Measurements from ENCODE around the gene GNB1L.
"Not testable (repeated sequence)": the region's sequence is repeated elsewhere in the genome, so short reads cannot be mapped to it uniquely, and the experiment has no call there.

The GNB1L gene

GRCh38 chr22:19842393-19843106, 12.1 kb downstream of the GNB1L start:
- no peak for FAIRE-seq

- no peak for FAIRE-seq
Measured at GRCh38 chr22:19841641-19842392, 12.9 kb downstream of the GNB1L start.

- no peak for FAIRE-seq
Measured at GRCh38 chr22:19840955-19841640, 13.6 kb downstream of the GNB1L start.

GRCh38 chr22:19840059-19840458, 14.6 kb downstream of the GNB1L start:
- no peak for FAIRE-seq

GRCh38 chr22:19837915-19838314, 16.8 kb downstream of the GNB1L start:
- FAIRE-seq, result no peak

- no peak for FAIRE-seq
Measured at GRCh38 chr22:19836512-19836911, 18.2 kb downstream of the GNB1L start.

GRCh38 chr22:19834599-19834998, 20.1 kb downstream of the GNB1L start:
- FAIRE-seq, result no peak

GRCh38 chr22:19833327-19833726, 21.3 kb downstream of the GNB1L start:
- FAIRE-seq, result not testable (repeated sequence)

- no peak for FAIRE-seq
Measured at GRCh38 chr22:19832476-19833108, 22.1 kb downstream of the GNB1L start.

- FAIRE-seq, result not testable (repeated sequence)
Measured at GRCh38 chr22:19831979-19832378, 22.7 kb downstream of the GNB1L start.

- no peak for FAIRE-seq
Measured at GRCh38 chr22:19831016-19831415, 23.7 kb downstream of the GNB1L start.

- FAIRE-seq, result no peak
Measured at GRCh38 chr22:19828035-19828401, 26.7 kb downstream of the GNB1L start.

GRCh38 chr22:19827341-19828034, 27.2 kb downstream of the GNB1L start:
- no peak for FAIRE-seq

GRCh38 chr22:19826619-19826950, 28.1 kb downstream of the GNB1L start:
- no peak for FAIRE-seq

- FAIRE-seq, result no peak
Measured at GRCh38 chr22:19825904-19826618, 28.6 kb downstream of the GNB1L start.

- FAIRE-seq, result no peak
Measured at GRCh38 chr22:19824926-19825339, 29.7 kb downstream of the GNB1L start.

- FAIRE-seq, result no peak
Measured at GRCh38 chr22:19824212-19824925, 30.3 kb downstream of the GNB1L start.

GRCh38 chr22:19823902-19824211, 30.8 kb downstream of the GNB1L start:
- FAIRE-seq, result no peak

- no peak for FAIRE-seq
Measured at GRCh38 chr22:19823191-19823901, 31.3 kb downstream of the GNB1L start.

- no peak for FAIRE-seq
Measured at GRCh38 chr22:19822301-19823117, 32.2 kb downstream of the GNB1L start.
